SK-N-SH treated with all-trans-retinoic acid at 6 μM for 48 hours (cell line): ENCODE measurements around the gene RIOX2.

Experiments
- ATAC-seq: fragments of 200-7000 bp; cut with Tn5 transposase; 3 replicates; pipeline ENCODE4 v1.9.1; 2020; ENCODE audit warnings: mild to moderate bottlenecking, moderate library complexity
- ARNTL ChIP-seq: fragments of 450-650 bp; formaldehyde crosslinking; IDR thresholded peaks from 2 replicates; pipeline ENCODE4 v1.5.0; 2020; ENCODE audit warnings: low read depth, mild to moderate bottlenecking, moderate library complexity, borderline replicate concordance
- BACH2 ChIP-seq: fragments of 250-450 bp; sonication (Bioruptor Pico); IDR thresholded peaks from 2 replicates; pipeline ENCODE4 v1.9.0; 2021; ENCODE audit warnings: mild to moderate bottlenecking, borderline replicate concordance
- CSDC2 ChIP-seq: fragments of 250-450 bp; sonication (Bioruptor Pico); IDR thresholded peaks from 2 replicates; pipeline ENCODE4 v1.5.0; 2020; ENCODE audit warnings: mild to moderate bottlenecking, moderate library complexity
- ESRRG ChIP-seq: fragments of 250-450 bp; sonication (Bioruptor Pico); IDR thresholded peaks from 2 replicates; pipeline ENCODE4 v1.6.1; 2021; ENCODE audit warnings: mild to moderate bottlenecking
- GLIS3 ChIP-seq: fragments of 250-450 bp; sonication (Bioruptor Pico); IDR thresholded peaks from 2 replicates; pipeline ENCODE4 v1.5.0; 2020; ENCODE audit warnings: mild to moderate bottlenecking, moderate library complexity
- ISL1 ChIP-seq: fragments of 250-450 bp; sonication (Bioruptor Pico); IDR thresholded peaks from 2 replicates; pipeline ENCODE4 v2.1.2; 2022; ENCODE audit warnings: mild to moderate bottlenecking, moderate library complexity
- OSR1 ChIP-seq: fragments of 250-450 bp; sonication (Bioruptor Pico); IDR thresholded peaks from 2 replicates; pipeline ENCODE4 v1.8.0; 2022; ENCODE audit warnings: moderate library complexity, mild to moderate bottlenecking, inconsistent platforms
- PATZ1 ChIP-seq: fragments of 250-450 bp; sonication (Bioruptor Pico); IDR thresholded peaks from 2 replicates; pipeline ENCODE4 v1.8.0; 2020; ENCODE audit warnings: mild to moderate bottlenecking, moderate library complexity, borderline replicate concordance
- POU6F1 ChIP-seq: fragments of 250-450 bp; sonication (Bioruptor Pico); IDR thresholded peaks from 2 replicates; pipeline ENCODE4 v1.8.0; 2021; ENCODE audit warnings: low read depth, mild to moderate bottlenecking, moderate library complexity, borderline replicate concordance
- PPARA ChIP-seq: fragments of 250-450 bp; sonication (Bioruptor Pico); IDR thresholded peaks from 2 replicates; pipeline ENCODE4 v1.5.0; 2020; ENCODE audit warnings: mild to moderate bottlenecking, borderline replicate concordance
- RARB ChIP-seq: fragments of 250-450 bp; sonication (Bioruptor Pico); IDR thresholded peaks from 2 replicates; pipeline ENCODE4 v1.8.0; 2021; ENCODE audit warnings: mild to moderate bottlenecking, moderate library complexity
- SNAI2 ChIP-seq: fragments of 250-450 bp; sonication (Bioruptor Pico); IDR thresholded peaks from 2 replicates; pipeline ENCODE4 v1.5.0; 2020; ENCODE audit warnings: mild to moderate bottlenecking, moderate library complexity
- TCF4 ChIP-seq: fragments of 250-450 bp; sonication (Bioruptor Pico); IDR thresholded peaks from 2 replicates; pipeline ENCODE4 v1.8.0; 2021; ENCODE audit warnings: mild to moderate bottlenecking, moderate library complexity, borderline replicate concordance
- TOX ChIP-seq: fragments of 250-450 bp; sonication (Bioruptor Pico); IDR thresholded peaks from 2 replicates; pipeline ENCODE4 v1.8.0; 2021; ENCODE audit warnings: mild to moderate bottlenecking, moderate library complexity, borderline replicate concordance
- ZC3H10 ChIP-seq: fragments of 250-450 bp; sonication (Bioruptor Pico); IDR thresholded peaks from 2 replicates; pipeline ENCODE4 v1.5.1; 2021; ENCODE audit warnings: mild to moderate bottlenecking, moderate library complexity
- ZFP30 ChIP-seq: fragments of 450-650 bp; formaldehyde crosslinking; IDR thresholded peaks from 2 replicates; pipeline ENCODE4 v1.5.0; 2022; ENCODE audit warnings: mild to moderate bottlenecking, moderate library complexity
- ZNF70 ChIP-seq: fragments of 450-650 bp; formaldehyde crosslinking; IDR thresholded peaks from 2 replicates; pipeline ENCODE4 v1.5.0; 2020; ENCODE audit warnings: mild to moderate bottlenecking, moderate library complexity
- ZNF8 ChIP-seq: fragments of 450-650 bp; formaldehyde crosslinking; IDR thresholded peaks from 2 replicates; pipeline ENCODE4 v1.5.0; 2020; ENCODE audit warnings: mild to moderate bottlenecking, moderate library complexity
- TF ChIP-seq, protein P1 (sequence below): fragments of 250-450 bp; sonication (Bioruptor Pico); IDR thresholded peaks from 2 replicates; pipeline ENCODE4 v1.5.1; 2021; ENCODE audit warnings: mild to moderate bottlenecking, moderate library complexity
- TF ChIP-seq, protein P2 (sequence below): fragments of 250-450 bp; sonication (Bioruptor Pico); IDR thresholded peaks from 2 replicates; pipeline ENCODE4 v1.5.0; 2020; ENCODE audit warnings: mild to moderate bottlenecking, moderate library complexity
- TF ChIP-seq, protein P3 (sequence below): fragments of 250-450 bp; sonication (Bioruptor Pico); IDR thresholded peaks from 2 replicates; pipeline ENCODE4 v1.5.1; 2020; ENCODE audit warnings: low read depth, mild to moderate bottlenecking, moderate library complexity

RIOX2 gene

GRCh38 chr3:97939401-97939800 lies 32.8 kb downstream of the RIOX2 start:
- no peak for ATAC-seq
- TF ChIP-seq ESRRG (CRISPR knock-in tag) (no peak), GLIS3 (CRISPR knock-in tag) (no peak), PATZ1 (CRISPR knock-in tag) (no peak), POU6F1 (no peak)
- TF ChIP-seq, all 23 proteins: peak for 0

DNA sequence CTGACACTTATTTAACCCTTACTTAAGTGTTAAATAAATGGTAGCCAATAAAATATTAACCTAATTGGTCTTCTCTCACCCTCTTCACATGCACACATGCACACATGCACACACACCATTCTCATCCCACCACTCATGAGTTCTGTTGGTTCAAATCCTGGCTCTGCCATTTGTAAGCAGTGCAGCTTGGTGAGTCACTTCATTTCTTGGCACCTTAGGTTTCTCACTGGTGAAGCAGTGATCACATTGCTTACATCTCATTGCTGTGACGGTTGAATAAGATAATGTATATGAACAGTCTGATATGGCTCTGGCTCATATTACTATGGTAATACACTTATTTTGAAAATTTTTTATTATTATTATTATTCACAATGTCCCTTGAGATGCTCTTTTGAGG lies 33.8 kb downstream of the RIOX2 start:
- no peak for TF ChIP-seq SNAI2 (CRISPR knock-in tag)
- no peak for TF ChIP-seq RARB
- no peak for TF ChIP-seq OSR1
- no peak for TF ChIP-seq ESRRG (CRISPR knock-in tag)
- TF ChIP-seq, protein P1, sequence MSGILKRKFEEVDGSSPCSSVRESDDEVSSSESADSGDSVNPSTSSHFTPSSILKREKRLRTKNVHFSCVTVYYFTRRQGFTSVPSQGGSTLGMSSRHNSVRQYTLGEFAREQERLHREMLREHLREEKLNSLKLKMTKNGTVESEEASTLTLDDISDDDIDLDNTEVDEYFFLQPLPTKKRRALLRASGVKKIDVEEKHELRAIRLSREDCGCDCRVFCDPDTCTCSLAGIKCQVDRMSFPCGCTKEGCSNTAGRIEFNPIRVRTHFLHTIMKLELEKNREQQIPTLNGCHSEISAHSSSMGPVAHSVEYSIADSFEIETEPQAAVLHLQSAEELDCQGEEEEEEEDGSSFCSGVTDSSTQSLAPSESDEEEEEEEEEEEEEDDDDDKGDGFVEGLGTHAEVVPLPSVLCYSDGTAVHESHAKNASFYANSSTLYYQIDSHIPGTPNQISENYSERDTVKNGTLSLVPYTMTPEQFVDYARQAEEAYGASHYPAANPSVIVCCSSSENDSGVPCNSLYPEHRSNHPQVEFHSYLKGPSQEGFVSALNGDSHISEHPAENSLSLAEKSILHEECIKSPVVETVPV (CRISPR knock-in tag), result no peak
- TF ChIP-seq GLIS3 (CRISPR knock-in tag), result no peak
- no peak for TF ChIP-seq ZC3H10 (CRISPR knock-in tag)
- TF ChIP-seq, protein P2, sequence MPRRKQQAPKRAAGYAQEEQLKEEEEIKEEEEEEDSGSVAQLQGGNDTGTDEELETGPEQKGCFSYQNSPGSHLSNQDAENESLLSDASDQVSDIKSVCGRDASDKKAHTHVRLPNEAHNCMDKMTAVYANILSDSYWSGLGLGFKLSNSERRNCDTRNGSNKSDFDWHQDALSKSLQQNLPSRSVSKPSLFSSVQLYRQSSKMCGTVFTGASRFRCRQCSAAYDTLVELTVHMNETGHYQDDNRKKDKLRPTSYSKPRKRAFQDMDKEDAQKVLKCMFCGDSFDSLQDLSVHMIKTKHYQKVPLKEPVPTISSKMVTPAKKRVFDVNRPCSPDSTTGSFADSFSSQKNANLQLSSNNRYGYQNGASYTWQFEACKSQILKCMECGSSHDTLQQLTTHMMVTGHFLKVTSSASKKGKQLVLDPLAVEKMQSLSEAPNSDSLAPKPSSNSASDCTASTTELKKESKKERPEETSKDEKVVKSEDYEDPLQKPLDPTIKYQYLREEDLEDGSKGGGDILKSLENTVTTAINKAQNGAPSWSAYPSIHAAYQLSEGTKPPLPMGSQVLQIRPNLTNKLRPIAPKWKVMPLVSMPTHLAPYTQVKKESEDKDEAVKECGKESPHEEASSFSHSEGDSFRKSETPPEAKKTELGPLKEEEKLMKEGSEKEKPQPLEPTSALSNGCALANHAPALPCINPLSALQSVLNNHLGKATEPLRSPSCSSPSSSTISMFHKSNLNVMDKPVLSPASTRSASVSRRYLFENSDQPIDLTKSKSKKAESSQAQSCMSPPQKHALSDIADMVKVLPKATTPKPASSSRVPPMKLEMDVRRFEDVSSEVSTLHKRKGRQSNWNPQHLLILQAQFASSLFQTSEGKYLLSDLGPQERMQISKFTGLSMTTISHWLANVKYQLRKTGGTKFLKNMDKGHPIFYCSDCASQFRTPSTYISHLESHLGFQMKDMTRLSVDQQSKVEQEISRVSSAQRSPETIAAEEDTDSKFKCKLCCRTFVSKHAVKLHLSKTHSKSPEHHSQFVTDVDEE (CRISPR knock-in tag), result no peak
- no peak for TF ChIP-seq CSDC2
- no peak for TF ChIP-seq PATZ1 (CRISPR knock-in tag)
- no peak for TF ChIP-seq ISL1 (CRISPR knock-in tag)
- TF ChIP-seq ZFP30 (CRISPR knock-in tag), result no peak
- no peak for TF ChIP-seq TOX
- TF ChIP-seq, protein P3, sequence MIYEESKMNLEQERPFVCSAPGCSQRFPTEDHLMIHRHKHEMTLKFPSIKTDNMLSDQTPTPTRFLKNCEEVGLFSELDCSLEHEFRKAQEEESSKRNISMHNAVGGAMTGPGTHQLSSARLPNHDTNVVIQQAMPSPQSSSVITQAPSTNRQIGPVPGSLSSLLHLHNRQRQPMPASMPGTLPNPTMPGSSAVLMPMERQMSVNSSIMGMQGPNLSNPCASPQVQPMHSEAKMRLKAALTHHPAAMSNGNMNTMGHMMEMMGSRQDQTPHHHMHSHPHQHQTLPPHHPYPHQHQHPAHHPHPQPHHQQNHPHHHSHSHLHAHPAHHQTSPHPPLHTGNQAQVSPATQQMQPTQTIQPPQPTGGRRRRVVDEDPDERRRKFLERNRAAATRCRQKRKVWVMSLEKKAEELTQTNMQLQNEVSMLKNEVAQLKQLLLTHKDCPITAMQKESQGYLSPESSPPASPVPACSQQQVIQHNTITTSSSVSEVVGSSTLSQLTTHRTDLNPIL, result no peak
- TF ChIP-seq ARNTL (CRISPR knock-in tag), result no peak
- no peak for TF ChIP-seq BACH2 (CRISPR knock-in tag)
- no peak for TF ChIP-seq ZNF70 (CRISPR knock-in tag)
- ATAC-seq, result no peak

DNA sequence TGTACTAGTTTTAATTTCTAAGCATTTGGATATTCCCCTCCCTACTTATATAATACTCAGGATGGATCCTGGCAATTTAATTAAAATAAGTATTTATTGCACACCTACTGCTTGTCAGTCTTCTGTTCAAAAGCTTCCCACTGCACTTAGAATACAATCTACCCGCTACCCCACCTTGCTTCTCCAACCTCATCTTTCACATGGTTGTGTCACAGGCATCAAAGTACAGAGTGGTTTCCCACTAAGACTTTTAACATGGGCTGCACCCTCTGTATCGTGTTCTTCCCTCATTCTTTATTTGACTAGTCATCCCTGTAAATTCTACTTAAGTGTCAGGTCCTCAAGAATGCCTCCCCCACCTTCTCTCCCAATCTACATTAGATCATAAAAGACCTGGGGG lies 35.0 kb downstream of the RIOX2 start:
- no peak for ATAC-seq
- TF ChIP-seq ESRRG (CRISPR knock-in tag) (no peak), GLIS3 (CRISPR knock-in tag) (no peak), OSR1 (no peak), PPARA (CRISPR knock-in tag) (no peak), ZNF70 (CRISPR knock-in tag) (no peak), ZNF8 (CRISPR knock-in tag) (no peak), ARNTL (CRISPR knock-in tag) (no peak), TCF4 (CRISPR knock-in tag) (no peak), ZFP30 (CRISPR knock-in tag) (no peak), BACH2 (CRISPR knock-in tag) (no peak), ZC3H10 (CRISPR knock-in tag) (no peak)
- TF ChIP-seq, protein P1 (CRISPR knock-in tag), result no peak
- TF ChIP-seq, protein P3, result no peak
